ENCODE measurements around the gene CAB39. TPM values are rescaled to one million over a fixed set of nuclear protein-coding genes. Genes with fewer than 3 reads are reported as not detected.

The CAB39 gene
- polyA plus RNA-seq, 1 donor (not counting 4 experiments of a cell fraction or from before 2014, with no cell fraction given): 120 TPM

- Histone ChIP-seq H3K4me2 (ENCODE audit: control insufficient read depth, extremely low read depth, insufficient read depth, low read depth, low read length) (no peak overlapping the region), H3K79me2 (ENCODE audit: control insufficient read depth, insufficient read depth, low read length) (no peaks in the 10 kb centered on the region), H3K9me1 (ENCODE audit: control insufficient read depth, extremely low read depth, insufficient read depth, low read length) (no peaks in the 10 kb centered on the region), H4K20me1 (ENCODE audit: control insufficient read depth, extremely low read depth, insufficient read depth, low read length) (no peaks in the 10 kb centered on the region), H3K27me3 (ENCODE audit: control insufficient read depth, extremely low read depth, insufficient read depth, low read length) (peaks cover 2% of the 10 kb centered on the region), H3K4me1 (ENCODE audit: control insufficient read depth, extremely low read depth, insufficient read depth, low read length) (no peaks in the 10 kb centered on the region), H3K27ac (ENCODE audit: control insufficient read depth, insufficient read depth, low read length) (no peak overlapping the region), H3K4me3 (ENCODE audit: control insufficient read depth in 2 of 3, extremely low read depth in 1 of 3, insufficient read depth in 2 of 3, low read depth in 1 of 3, low read length in 3 of 3) (no peak overlapping the region), H2AFZ (ENCODE audit: control insufficient read depth, low read length) (no peak overlapping the region), H3K9ac (ENCODE audit: control insufficient read depth, extremely low read depth, insufficient read depth, low read length) (no peak overlapping the region), H3K36me3 (ENCODE audit: control insufficient read depth in 2 of 2, extremely low read depth in 1 of 2, insufficient read depth in 2 of 2, low read length in 2 of 2) (peaks cover 14 to 28% of the 10 kb centered on the region in 2 experiments), H3K9me3 (ENCODE audit: control insufficient read depth, low read depth, low read length) (no peaks in the 10 kb centered on the region)
- DNase-seq (ENCODE audit: low read depth, low spot score) (no peak), FAIRE-seq (no peak)
- dilution Hi-C loops (cut with MboI; ENCODE audit: extremely low pct_ligation_motif_present, low sequenced_read_pairs): no loop called here
- TF ChIP-seq EZH2 (IDR thresholded peaks at IDR 0.05; ENCODE audit: low read length): no peak
- TF ChIP-seq, protein P1, sequence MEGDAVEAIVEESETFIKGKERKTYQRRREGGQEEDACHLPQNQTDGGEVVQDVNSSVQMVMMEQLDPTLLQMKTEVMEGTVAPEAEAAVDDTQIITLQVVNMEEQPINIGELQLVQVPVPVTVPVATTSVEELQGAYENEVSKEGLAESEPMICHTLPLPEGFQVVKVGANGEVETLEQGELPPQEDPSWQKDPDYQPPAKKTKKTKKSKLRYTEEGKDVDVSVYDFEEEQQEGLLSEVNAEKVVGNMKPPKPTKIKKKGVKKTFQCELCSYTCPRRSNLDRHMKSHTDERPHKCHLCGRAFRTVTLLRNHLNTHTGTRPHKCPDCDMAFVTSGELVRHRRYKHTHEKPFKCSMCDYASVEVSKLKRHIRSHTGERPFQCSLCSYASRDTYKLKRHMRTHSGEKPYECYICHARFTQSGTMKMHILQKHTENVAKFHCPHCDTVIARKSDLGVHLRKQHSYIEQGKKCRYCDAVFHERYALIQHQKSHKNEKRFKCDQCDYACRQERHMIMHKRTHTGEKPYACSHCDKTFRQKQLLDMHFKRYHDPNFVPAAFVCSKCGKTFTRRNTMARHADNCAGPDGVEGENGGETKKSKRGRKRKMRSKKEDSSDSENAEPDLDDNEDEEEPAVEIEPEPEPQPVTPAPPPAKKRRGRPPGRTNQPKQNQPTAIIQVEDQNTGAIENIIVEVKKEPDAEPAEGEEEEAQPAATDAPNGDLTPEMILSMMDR (optimal IDR thresholded peaks at IDR 0.05 in 1 of 3, IDR thresholded peaks at IDR 0.05 in 1 of 3, conservative IDR thresholded peaks at IDR 0.05 in 1 of 3; ENCODE audit: extremely low read depth in 1 of 3, insufficient read depth in 2 of 3, low read length in 3 of 3): no peak
Observed at GRCh38 chr2:230821991-230822520, 109.4 kb downstream of the CAB39 start.

DNA sequence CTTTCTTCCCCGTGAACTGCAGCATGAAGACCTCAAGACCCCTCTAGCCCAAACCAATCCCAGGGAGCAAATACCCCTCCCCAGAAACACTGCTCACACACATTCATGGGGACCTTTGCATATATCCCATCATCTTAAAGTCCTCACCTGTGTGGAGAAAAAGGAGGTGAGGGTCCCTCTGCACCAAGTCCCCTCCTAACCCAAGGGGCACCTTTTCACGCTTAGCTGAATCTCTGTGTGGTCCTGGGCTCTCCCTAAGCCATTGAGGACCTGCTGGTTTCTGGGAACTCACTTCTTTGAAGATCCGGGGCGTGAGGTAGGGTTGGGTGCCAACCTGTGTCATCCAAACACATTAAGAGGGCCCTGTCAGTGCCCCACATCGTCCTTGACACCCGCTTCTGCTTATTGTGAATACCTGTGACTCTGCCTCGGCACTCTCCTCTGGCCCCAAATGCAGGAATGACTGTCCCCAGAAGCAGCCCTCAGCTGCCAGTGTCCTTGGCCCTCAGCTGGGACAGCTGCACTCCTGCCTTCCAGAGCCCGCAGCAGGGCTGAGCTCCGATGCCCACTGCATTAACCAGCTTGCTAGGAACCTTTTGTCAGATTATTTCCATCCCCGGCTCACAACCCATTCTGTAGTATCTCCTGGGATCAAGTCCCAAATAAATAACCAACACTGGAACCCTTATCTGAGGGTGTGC, 110.8 kb downstream of the CAB39 start:
- no peak overlapping the region for H3K4me3 ChIP-seq (ENCODE audit: control insufficient read depth in 2 of 3, extremely low read depth in 1 of 3, insufficient read depth in 2 of 3, low read depth in 1 of 3, low read length in 3 of 3)
- dilution Hi-C loops (cut with MboI; ENCODE audit: extremely low pct_ligation_motif_present, low sequenced_read_pairs): no loop called here
- no peak overlapping the region for H3K4me2 ChIP-seq (ENCODE audit: control insufficient read depth, extremely low read depth, insufficient read depth, low read depth, low read length)
- no peak overlapping the region for H3K27ac ChIP-seq (ENCODE audit: control insufficient read depth, insufficient read depth, low read length)
- no peak overlapping the region for H2AFZ ChIP-seq (ENCODE audit: control insufficient read depth, low read length)
- peaks cover 13% of the 10 kb centered on the region for H3K27me3 ChIP-seq (ENCODE audit: control insufficient read depth, extremely low read depth, insufficient read depth, low read length)
- FAIRE-seq: no peak
- H3K9me1 ChIP-seq (ENCODE audit: control insufficient read depth, extremely low read depth, insufficient read depth, low read length): no peaks in the 10 kb centered on the region
- H3K36me3 ChIP-seq (ENCODE audit: control insufficient read depth in 2 of 2, extremely low read depth in 1 of 2, insufficient read depth in 2 of 2, low read length in 2 of 2): peaks cover 10 to 15% of the 10 kb centered on the region in 2 experiments
- TF ChIP-seq, protein P1 (optimal IDR thresholded peaks at IDR 0.05 in 1 of 3, IDR thresholded peaks at IDR 0.05 in 1 of 3, conservative IDR thresholded peaks at IDR 0.05 in 1 of 3; ENCODE audit: extremely low read depth in 1 of 3, insufficient read depth in 2 of 3, low read length in 3 of 3): no peak
- TF ChIP-seq EZH2 (IDR thresholded peaks at IDR 0.05; ENCODE audit: low read length): no peak
- H3K79me2 ChIP-seq (ENCODE audit: control insufficient read depth, insufficient read depth, low read length): no peaks in the 10 kb centered on the region
- no peaks in the 10 kb centered on the region for H3K9me3 ChIP-seq (ENCODE audit: control insufficient read depth, low read depth, low read length)
- no peak for DNase-seq (ENCODE audit: low read depth, low spot score)
- H4K20me1 ChIP-seq (ENCODE audit: control insufficient read depth, extremely low read depth, insufficient read depth, low read length): no peaks in the 10 kb centered on the region
- H3K9ac ChIP-seq (ENCODE audit: control insufficient read depth, extremely low read depth, insufficient read depth, low read length): no peak overlapping the region
- H3K4me1 ChIP-seq (ENCODE audit: control insufficient read depth, extremely low read depth, insufficient read depth, low read length): no peaks in the 10 kb centered on the region

All from keratinocyte (primary cell).